NCI-H2196 (cell line): ENCODE data around the gene PLA2G5.

Experiments
- DNase-seq: peaks from one replicate; lab custom pipeline; 2025; ENCODE audit not compliant: unreplicated experiment; lab: John Stamatoyannopoulos, UW

The PLA2G5 gene

GRCh38 chr1:20089328-20090077 lies 19.5 kb downstream of the PLA2G5 start:
- no peak for DNase-seq

GRCh38 chr1:20090119-20090518 lies 20.1 kb downstream of the PLA2G5 start:
- no peak for DNase-seq

DNA sequence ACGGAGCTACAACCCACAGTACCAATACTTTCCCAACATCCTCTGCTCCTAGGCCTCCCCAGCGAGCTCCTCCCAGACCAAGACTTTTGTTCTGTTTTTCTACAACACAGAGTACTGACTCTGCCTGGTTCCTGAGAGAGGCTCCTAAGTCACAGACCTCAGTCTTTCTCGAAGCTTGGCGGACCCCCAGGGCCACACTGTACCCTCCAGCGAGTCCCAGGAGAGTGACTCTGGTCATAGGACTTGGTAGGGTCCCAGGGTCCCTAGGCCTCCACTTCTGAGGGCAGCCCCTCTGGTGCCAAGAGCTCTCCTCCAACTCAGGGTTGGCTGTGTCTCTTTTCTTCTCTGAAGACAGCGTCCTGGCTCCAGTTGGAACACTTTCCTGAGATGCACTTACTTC lies 20.6 kb downstream of the PLA2G5 start:
- no peak for DNase-seq

DNA sequence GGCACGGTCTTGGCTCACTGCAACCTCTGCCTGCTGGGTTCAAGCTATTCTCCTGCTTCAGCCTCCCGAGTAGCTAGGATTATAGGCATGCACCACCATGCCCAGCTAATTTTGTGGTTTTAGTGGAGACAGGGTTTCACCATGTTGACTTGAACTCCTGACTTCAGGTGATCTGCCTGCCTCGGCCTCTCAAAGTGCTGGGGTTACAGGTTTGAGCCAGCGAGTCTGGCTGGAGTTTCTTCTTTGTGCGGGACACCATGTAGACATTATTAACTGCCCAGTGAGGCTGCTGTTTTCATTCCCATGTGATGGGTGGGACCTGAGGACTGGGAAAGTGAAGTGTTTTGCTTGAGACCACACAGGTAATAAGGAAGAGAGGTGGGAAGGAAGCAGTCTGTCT lies 23.3 kb downstream of the PLA2G5 start:
- no peak for DNase-seq

DNA sequence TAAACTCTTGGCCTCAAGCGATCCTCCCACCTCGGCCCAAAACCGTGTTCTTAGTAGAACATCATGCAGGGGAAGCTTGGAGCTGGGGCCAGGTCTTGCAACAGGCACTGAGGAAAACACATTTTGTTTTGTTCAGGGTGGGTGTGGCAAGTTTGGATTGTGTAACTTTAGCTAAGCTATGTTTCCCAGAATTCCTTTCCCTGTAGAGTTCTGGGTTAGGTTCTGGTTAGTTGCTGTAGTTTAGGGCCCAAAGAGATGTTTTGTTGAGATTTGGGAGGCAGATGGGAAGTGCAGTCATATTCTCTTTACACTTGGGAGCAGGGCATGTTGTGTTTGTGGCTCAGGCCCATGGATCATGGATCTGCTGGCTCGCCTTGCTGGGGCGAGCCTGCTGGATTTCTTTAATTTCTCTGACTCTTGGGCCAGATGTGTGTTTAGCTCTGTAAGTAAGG lies 24.0 kb downstream of the PLA2G5 start:
- no peak for DNase-seq

- peak; percentile 13 for DNase-seq
Observed at GRCh38 chr1:20095564-20096434, 25.8 kb downstream of the PLA2G5 start.

DNA sequence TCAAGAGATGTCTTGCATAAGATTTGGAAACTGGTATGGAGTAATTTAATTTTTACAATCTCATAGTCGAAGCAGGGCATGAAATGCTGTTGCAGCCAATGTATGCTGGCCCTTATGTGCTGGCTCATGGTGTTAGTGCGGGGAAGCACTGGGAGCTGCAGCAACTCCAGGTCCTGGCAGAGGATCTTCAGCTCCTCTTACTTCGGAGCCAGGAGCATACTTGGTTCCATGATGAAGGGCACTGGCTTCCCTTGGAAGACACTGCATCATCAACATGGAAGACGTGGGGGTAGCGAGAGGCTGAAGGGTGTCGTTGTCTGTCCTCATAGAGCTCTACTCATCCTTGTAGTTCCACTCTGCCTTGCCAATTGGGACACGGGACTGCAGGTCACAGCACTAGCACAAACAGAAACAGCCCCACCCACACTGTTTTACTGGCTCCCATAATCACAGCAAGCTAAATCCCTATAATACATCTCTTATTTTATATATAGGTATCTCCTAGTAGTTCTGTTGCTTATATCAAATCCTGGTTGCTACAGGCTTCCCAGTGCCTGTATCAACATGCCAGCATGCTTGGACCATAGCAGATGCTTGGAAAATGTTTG lies 26.9 kb downstream of the PLA2G5 start:
- no peak for DNase-seq

GRCh38 chr1:20099533-20099932 lies 29.5 kb downstream of the PLA2G5 start:
- DNase-seq: no peak

DNA sequence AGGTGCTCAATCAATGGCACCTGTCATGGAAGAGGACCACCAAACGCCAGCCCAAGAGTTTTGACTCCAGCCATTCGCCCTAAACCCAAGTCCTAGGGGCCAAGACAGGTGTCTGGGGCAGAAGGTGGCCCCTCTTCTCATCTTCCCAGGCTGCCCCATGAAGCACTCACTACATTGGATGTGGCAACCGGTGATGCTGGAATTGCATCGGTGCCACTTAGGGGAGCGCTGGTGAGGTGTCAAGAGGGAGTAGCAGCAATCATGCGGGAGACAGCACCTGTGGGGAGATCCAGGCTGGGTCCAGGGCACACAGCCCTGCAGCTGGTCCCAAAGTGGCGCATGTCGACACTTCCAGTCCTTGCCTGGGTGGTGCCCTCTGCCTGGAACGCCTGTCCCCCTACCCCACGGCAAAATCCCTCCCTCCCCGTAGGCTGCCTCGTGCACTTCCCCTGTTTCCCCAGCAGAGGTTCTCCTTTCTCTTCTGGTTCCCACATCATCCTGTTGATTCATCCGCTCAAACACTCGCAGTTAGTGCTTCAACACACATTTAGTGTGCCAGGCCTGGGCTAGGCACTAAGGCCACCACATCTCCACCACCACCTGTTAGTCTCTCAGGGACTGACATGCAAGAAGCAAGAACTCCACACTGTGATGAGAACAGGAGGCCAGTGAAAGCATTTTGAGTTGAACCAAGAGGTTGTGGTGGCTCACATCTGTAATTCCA lies 30.8 kb downstream of the PLA2G5 start:
- DNase-seq: peak; percentile 60

DNA sequence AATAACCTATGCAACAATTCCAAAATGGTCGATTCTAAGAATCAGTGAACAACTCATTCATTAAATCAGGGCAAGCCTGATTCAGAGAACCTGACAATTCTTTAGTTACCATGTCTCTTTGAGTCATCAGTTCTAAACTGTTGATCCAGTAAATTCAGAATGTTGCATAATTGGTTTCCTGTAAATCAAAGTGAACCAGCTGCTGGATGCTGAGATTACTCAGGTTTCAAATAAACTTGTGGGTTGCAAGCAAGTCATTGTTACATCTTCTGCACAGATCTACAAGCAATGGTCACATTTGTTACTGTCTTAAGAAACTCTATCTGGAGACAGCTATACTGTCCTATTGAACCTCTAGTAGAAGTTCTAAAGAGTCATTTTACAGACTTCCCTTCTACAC lies 32.9 kb downstream of the PLA2G5 start:
- DNase-seq: no peak

DNA sequence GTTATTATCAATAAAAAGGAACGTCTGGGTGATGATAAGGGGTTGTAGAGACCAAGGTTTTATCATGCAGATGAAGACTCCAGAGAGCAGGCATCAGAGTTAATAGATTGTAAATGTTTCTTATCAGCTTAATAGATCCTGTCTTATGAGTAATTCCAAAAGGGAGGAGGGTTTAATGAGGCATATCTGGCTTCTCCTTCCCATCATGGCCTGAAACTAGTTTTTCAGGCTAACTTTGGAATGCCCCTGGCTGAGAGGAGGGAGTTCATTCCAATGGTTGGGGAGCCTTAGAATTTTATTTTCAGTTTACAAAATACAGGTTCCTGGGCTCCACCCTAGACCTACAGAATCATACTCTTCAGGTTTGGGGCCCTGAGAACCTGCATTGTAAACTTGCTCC lies 35.9 kb downstream of the PLA2G5 start:
- no peak for DNase-seq

GRCh38 chr1:20107351-20107750 lies 37.4 kb downstream of the PLA2G5 start:
- DNase-seq: no peak

- no peak for DNase-seq
Observed at GRCh38 chr1:20107796-20108195, 37.8 kb downstream of the PLA2G5 start.

DNA sequence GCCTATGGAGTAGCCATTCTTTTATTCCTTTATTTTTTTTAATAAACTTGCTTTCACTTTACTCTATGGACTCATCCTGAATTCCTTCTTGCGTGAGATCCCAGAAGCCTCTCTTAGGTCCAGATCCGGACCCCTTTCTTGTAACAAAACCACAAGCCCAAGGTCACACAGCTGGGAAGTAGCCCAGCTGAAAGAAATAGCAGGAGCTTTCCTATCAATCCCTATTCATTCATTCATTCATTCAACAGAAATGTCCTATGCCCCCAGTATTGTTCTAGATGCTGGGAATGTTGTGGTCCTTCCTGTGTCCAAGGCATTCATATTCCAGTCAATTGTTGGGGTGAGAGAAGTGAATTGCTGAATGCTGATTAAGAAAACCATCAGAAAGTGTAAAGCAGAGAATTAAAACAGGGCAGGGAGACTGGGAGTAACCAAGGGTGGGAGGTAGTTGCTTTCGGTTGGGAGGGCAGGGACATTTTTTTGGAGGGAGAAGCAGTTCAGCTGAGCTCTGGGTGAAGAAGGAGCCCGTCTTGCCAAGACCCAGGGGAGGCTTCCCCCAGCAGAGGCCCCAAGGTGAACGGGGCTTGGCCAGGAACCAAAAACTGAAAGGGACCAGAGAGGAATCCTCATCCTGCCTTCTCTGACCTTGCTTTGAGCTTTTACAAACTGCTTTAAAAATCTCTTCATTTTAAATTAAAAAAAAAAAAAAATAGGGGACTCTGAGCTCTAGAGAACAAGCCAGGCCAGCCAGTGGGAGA lies 38.6 kb downstream of the PLA2G5 start:
- no peak for DNase-seq

GRCh38 chr1:20109223-20109856 lies 39.3 kb downstream of the PLA2G5 start:
- no peak for DNase-seq

DNA sequence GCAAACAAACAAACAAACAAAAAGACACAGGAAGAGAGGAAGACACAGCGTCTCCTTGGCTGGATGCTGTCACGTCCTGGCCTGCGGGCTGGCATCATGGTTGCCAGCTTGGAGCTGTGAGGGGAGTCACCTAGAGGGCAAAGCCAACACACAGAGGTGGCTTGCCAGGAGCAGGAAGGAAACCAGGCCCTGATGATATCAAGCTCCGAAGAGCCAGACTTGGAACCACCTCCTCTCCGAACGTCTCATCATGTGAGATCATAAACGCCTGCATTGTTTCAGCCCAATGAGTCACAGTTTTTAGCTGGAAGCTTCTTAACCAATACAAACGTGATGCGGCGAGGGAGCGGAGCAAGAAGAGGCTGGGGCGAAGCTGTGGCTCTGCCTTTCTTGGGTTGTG lies 40.7 kb downstream of the PLA2G5 start:
- DNase-seq: no peak

DNA sequence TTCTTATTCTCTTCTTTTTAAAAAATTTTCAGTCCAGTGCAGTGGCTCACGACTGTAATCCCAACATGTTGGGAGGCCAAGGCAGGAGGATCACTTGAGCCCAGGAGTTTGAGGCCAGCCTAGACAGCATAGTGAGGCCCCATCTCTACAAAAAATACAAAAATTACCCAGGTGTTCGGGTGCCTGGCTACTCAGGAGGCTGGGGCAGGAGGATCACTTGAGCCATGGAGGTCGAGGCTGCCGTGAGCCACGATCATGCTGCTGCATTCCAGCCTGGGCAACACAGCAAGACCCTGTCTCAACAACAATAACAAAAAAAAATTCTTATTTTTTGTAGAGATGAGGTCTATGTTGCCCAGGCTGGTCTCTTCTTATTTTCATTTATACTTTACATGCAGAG lies 41.5 kb downstream of the PLA2G5 start:
- no peak for DNase-seq

DNA sequence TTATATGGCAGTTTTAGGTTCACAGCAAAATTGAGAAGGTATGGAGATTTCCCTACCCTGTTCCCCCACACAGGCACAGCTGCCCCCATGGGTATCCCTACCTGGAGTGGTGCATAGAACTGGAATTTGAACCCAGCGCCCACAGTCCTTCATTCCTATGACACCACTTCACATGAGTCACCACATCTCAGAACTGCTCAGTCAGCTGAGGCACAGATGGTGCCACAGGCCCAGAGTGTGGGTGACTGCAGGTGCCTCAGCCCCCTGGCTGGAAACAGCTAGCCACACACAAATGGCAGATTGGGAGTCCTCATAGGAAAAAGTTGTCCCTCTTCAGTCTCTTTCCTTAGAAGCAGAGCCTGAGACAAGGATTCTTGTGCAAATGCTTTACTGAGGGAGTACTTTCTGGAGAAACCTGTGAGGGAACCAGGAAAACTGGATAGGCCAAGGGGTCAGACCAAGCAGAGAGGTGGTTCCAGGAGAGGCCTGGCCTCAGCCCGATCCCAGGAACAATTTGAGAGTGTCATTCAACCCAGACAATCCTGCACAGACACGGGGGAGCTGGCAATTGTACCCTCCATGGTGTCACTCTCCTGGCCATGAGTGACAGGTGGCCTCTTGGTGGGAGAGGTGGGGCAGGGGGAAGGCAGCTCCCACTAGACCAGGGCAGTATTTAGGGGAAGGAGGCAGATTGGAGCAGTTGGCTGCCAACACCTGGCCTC lies 42.4 kb downstream of the PLA2G5 start:
- DNase-seq: no peak

GRCh38 chr1:20114021-20114648 lies 44.1 kb downstream of the PLA2G5 start:
- DNase-seq: no peak
